ENCODE results near the gene MIX23. TPM values are rescaled to one million over a fixed set of nuclear protein-coding genes. Genes with fewer than 3 reads are reported as not detected.

The MIX23 gene
- total RNA-seq, 2 donors from 2014 or later, result 13.8 to 16.8 TPM

DNA sequence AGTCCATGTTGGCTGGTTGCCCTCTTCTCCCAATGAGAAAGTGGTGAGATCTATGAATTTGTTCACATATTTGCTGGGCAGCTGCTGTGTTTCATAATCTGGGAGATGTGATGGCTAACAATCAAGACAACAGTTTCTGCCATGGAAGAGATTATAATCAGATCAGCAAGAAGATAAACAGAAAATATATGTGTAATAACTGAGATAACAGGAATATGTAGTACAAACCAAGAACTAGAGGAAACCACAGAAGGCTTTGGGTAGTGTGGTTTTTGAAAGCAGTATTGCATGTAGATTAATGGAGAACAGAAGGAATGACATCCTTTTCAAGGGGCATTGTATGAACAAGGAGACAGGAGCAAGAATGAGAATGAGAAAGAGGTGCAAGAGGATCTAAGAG is 70.2 kb downstream of the MIX23 start:
- TF ChIP-seq POLR2A (IDR thresholded peaks at IDR 0.05) (no peak), POLR2AphosphoS5 (IDR thresholded peaks at IDR 0.05) (no peak)
- TF ChIP-seq, protein P1, sequence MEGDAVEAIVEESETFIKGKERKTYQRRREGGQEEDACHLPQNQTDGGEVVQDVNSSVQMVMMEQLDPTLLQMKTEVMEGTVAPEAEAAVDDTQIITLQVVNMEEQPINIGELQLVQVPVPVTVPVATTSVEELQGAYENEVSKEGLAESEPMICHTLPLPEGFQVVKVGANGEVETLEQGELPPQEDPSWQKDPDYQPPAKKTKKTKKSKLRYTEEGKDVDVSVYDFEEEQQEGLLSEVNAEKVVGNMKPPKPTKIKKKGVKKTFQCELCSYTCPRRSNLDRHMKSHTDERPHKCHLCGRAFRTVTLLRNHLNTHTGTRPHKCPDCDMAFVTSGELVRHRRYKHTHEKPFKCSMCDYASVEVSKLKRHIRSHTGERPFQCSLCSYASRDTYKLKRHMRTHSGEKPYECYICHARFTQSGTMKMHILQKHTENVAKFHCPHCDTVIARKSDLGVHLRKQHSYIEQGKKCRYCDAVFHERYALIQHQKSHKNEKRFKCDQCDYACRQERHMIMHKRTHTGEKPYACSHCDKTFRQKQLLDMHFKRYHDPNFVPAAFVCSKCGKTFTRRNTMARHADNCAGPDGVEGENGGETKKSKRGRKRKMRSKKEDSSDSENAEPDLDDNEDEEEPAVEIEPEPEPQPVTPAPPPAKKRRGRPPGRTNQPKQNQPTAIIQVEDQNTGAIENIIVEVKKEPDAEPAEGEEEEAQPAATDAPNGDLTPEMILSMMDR (IDR thresholded peaks at IDR 0.05), result no peak
- H3K4me3 ChIP-seq, result no peak overlapping the region
- DNase-seq (ENCODE audit: low spot score), result no peak
- no peaks in the 10 kb centered on the region for H3K9me3 ChIP-seq
- H3K4me1 ChIP-seq (replicated peaks), result no peaks in the 10 kb centered on the region
- H3K27me3 ChIP-seq (replicated peaks; ENCODE audit: insufficient read depth), result no peaks in the 10 kb centered on the region
- H3K27ac ChIP-seq, result no peak overlapping the region
- intact Hi-C loops (cut with DNase I), result no loop called here
- no peaks in the 10 kb centered on the region for H3K36me3 ChIP-seq

DNA sequence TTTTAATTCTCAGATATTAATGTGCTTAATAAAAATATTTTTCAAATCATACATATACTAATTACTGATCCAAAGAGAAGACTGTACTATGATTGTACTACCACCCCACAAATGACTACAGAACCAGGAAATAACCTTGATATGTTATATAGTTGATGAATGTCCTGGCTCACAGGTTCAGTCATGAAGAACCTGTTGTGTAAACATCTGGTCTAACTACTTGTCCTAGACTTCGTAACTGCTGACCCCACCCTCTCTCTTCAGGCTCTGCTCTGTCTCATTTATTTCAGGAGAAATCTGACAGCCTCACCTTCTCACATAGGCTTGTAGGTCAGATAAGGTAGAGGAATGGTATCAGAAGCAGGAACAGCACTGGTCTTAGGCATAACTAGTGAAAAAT is 72.7 kb downstream of the MIX23 start:
- intact Hi-C loops (cut with DNase I), result no loop called here
- no peak for DNase-seq (ENCODE audit: low spot score)
- H3K4me1 ChIP-seq (replicated peaks), result no peaks in the 10 kb centered on the region

More for the DNA sequence above, 72.7 kb downstream of the MIX23 start:
- no peak overlapping the region for H3K4me3 ChIP-seq
- no peaks in the 10 kb centered on the region for H3K36me3 ChIP-seq
- 26% methylated on average over 1 of the region's 1 CpG for WGBS
- TF ChIP-seq, protein P1 (IDR thresholded peaks at IDR 0.05), result no peak
- peak; percentile 28 for TF ChIP-seq POLR2AphosphoS5 (IDR thresholded peaks at IDR 0.05)
- H3K27me3 ChIP-seq (replicated peaks; ENCODE audit: insufficient read depth), result no peaks in the 10 kb centered on the region
- no peak overlapping the region for H3K27ac ChIP-seq
- H3K9me3 ChIP-seq, result no peaks in the 10 kb centered on the region

Small RNAs within 50 kb of the gene (small RNA-seq; reads per million reads assigned to genes)
- 0 reads per million in 2 donors for gene AC083798.1

Other genes with a start within 250 kb of the MIX23 start
- gene CASR, start 199.6 kb downstream of the MIX23 start, total RNA-seq, result 1 to 10 TPM in 1 of 2 donors, not detected in 1; 1.2 TPM
- 10 to 100 TPM; 14.5 to 25.7 TPM for gene CSTA, start 58.0 kb downstream of the MIX23 start, total RNA-seq
- 10 to 100 TPM; 12.9 to 87.9 TPM for gene FAM162A, start 951 bp upstream of the MIX23 start, total RNA-seq
- 1 to 10 TPM; 4.5 to 6.5 TPM for gene WDR5B, start 32.8 kb upstream of the MIX23 start, total RNA-seq
- gene KPNA1, start 131.7 kb upstream of the MIX23 start, total RNA-seq, result 10 to 100 TPM; 27.1 to 38.7 TPM
- gene PARP9, start 181.1 kb upstream of the MIX23 start, total RNA-seq, result 10 to 100 TPM; 30.4 to 41.7 TPM
- 10 to 100 TPM; 22.8 to 46.3 TPM for gene DTX3L, start 181.1 kb upstream of the MIX23 start, total RNA-seq
- gene PARP15, start 194.4 kb upstream of the MIX23 start, total RNA-seq, result 1 to 10 TPM in 1 of 2 donors, under 1 TPM in 1; 0.23 to 2.7 TPM